ENCODE data around the gene NALCN. TPM values are rescaled to one million over a fixed set of nuclear protein-coding genes. Genes with fewer than 3 reads are reported as not detected.

NALCN gene
- polyA plus RNA-seq, 2 donors = 0.04 TPM

- no peaks in the 10 kb centered on the region for H3K36me3 ChIP-seq (ENCODE audit: control insufficient read depth in 2 of 2, insufficient read depth in 2 of 2, low read length in 1 of 2)
- no peak overlapping the region for H3K27ac ChIP-seq (ENCODE audit: low read depth in 2 of 2, low read length in 1 of 2)
- 58 to 61% methylated on average over 3 of the region's 3 CpGs for whole genome bisulfite sequencing, 2 donors
- no peaks in the 10 kb centered on the region for H3K27me3 ChIP-seq (ENCODE audit: control insufficient read depth in 1 of 2, insufficient read depth in 2 of 2, low read length in 2 of 2)
- no peak overlapping the region for H3K4me3 ChIP-seq (ENCODE audit: low read depth in 1 of 2, low read length in 2 of 2)
- H3K9me3 ChIP-seq (ENCODE audit: control insufficient read depth in 2 of 2, insufficient read depth in 1 of 2, low read depth in 1 of 2, low read length in 1 of 2) = no peaks in the 10 kb centered on the region
- no peaks in the 10 kb centered on the region for H3K4me1 ChIP-seq (ENCODE audit: control insufficient read depth in 2 of 2, insufficient read depth in 2 of 2, low read length in 1 of 2)
These were observed 55.8 kb downstream of the NALCN start for GRCh38 chr13:101360525-101360924.

DNA sequence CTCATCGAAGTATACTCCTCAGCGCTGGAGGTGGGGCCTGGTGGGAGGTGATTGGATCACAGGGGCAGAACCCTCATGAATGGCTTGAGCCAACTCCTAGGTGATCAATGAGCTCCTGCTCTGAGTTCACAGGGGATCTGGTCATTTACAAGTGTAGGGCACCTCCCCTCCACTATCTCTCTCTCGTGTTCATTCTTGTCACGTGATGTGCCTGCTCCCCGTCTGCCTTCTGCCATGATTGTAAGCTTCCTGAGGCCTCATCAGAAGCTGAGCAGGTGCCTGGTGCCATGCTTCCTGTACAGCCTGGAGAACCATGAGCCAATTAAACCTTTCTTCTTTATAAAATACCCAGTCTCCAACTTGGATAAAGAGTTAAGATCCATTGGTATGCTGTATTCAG is 61.4 kb downstream of the NALCN start:
- no peaks in the 10 kb centered on the region for H3K27me3 ChIP-seq (ENCODE audit: control insufficient read depth in 1 of 2, insufficient read depth in 2 of 2, low read length in 2 of 2)
- no peaks in the 10 kb centered on the region for H3K4me1 ChIP-seq (ENCODE audit: control insufficient read depth in 2 of 2, insufficient read depth in 2 of 2, low read length in 1 of 2)
- no peaks in the 10 kb centered on the region for H3K9me3 ChIP-seq (ENCODE audit: control insufficient read depth in 2 of 2, insufficient read depth in 1 of 2, low read depth in 1 of 2, low read length in 1 of 2)
- WGBS, 2 donors = 85 to 91% methylated on average over 5 of the region's 5 CpGs
- H3K36me3 ChIP-seq (ENCODE audit: control insufficient read depth in 2 of 2, insufficient read depth in 2 of 2, low read length in 1 of 2) = no peaks in the 10 kb centered on the region
- H3K4me3 ChIP-seq (ENCODE audit: low read depth in 1 of 2, low read length in 2 of 2) = no peak overlapping the region
- H3K27ac ChIP-seq (ENCODE audit: low read depth in 2 of 2, low read length in 1 of 2) = no peak overlapping the region

DNA sequence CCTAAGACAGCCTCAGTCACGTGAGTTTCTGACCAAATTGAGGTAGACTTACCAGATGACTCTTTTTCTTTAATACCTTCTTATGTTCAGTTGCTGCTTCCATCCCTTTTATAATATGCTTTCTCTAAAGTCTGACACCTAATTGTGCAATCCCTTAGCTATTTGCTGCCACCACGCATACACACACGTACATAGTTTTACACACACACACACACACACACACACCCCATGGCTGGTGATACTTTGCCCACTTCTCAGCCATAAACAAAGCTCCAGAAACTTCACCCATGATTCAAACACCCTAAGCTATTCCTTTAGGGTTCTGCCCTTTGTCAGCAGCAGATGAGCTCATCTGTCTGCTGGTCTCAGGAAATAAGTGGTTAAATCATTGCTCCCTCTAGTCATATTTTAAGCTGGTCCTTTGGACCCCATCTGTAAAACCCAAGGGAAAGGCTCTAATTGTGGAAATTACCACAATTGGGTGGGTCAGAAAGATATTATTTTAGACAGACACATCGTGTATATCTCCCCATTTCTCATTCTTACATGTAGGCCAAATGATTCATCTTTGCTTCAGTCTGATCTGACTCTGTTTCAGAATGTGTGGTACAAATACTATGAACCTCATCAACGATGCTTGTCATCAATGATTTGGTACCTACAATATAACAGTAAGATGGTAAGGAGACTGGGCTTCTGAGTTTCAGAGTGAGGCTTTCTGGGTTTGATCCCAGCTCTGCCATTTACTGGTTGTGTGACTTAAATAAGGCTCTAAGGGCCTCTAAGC is 69.2 kb downstream of the NALCN start:
- Histone ChIP-seq H3K27me3 (ENCODE audit: control insufficient read depth in 1 of 2, insufficient read depth in 2 of 2, low read length in 2 of 2) (no peaks in the 10 kb centered on the region), H3K4me3 (ENCODE audit: low read depth in 1 of 2, low read length in 2 of 2) (no peak overlapping the region), H3K36me3 (ENCODE audit: control insufficient read depth in 2 of 2, insufficient read depth in 2 of 2, low read length in 1 of 2) (no peaks in the 10 kb centered on the region), H3K4me1 (ENCODE audit: control insufficient read depth in 2 of 2, insufficient read depth in 2 of 2, low read length in 1 of 2) (no peaks in the 10 kb centered on the region), H3K27ac (ENCODE audit: low read depth in 2 of 2, low read length in 1 of 2) (no peak overlapping the region), H3K9me3 (ENCODE audit: control insufficient read depth in 2 of 2, insufficient read depth in 1 of 2, low read depth in 1 of 2, low read length in 1 of 2) (no peaks in the 10 kb centered on the region)
- WGBS, 2 donors = 74 to 77% methylated on average over 5 of the region's 5 CpGs

- WGBS, 2 donors = 86 to 94% methylated on average over 4 of the region's 4 CpGs
These were observed 70.1 kb downstream of the NALCN start for GRCh38 chr13:101346161-101346560.

DNA sequence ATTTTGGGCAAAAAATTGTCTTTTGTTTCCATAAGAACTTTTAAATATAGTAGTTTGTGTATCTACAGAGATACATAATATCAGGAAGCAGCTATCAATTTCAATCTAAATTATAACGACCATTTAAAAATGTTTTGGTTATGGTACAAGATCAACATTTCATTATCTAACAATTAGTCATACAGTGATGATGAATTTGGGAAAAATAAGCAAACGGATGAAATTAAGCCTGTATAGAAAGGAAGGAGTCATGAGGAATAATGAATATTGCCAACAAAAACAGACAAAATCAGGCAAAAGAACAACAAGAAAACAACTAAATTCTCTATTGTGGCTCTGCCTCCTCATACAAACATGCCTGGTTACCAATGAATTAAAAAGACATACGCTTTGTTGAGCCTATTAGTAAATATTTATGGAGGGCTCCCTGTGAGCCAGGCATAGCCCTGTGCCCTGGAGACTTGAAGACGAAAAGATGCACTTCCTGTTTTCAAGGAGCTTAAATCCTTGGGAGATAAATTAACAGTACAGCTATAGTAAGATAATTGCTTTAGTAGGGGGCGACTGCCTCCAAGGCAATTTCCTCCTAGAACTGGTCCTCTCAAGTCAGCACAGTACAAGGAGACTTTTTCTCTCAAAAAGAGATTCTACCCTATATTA is 73.0 kb downstream of the NALCN start:
- H3K27me3 ChIP-seq (ENCODE audit: control insufficient read depth in 1 of 2, insufficient read depth in 2 of 2, low read length in 2 of 2) = no peaks in the 10 kb centered on the region
- H3K27ac ChIP-seq (ENCODE audit: low read depth in 2 of 2, low read length in 1 of 2) = no peak overlapping the region
- 47 to 58% methylated on average over 5 of the region's 5 CpGs for WGBS, 2 donors
- no peak overlapping the region for H3K4me3 ChIP-seq (ENCODE audit: low read depth in 1 of 2, low read length in 2 of 2)
- no peaks in the 10 kb centered on the region for H3K36me3 ChIP-seq (ENCODE audit: control insufficient read depth in 2 of 2, insufficient read depth in 2 of 2, low read length in 1 of 2)
- no peaks in the 10 kb centered on the region for H3K9me3 ChIP-seq (ENCODE audit: control insufficient read depth in 2 of 2, insufficient read depth in 1 of 2, low read depth in 1 of 2, low read length in 1 of 2)
- H3K4me1 ChIP-seq (ENCODE audit: control insufficient read depth in 2 of 2, insufficient read depth in 2 of 2, low read length in 1 of 2) = no peaks in the 10 kb centered on the region

More at GRCh38 chr13:101346161-101346560, 70.1 kb downstream of the NALCN start:
- Histone ChIP-seq H3K27ac (ENCODE audit: low read depth in 2 of 2, low read length in 1 of 2) (no peak overlapping the region), H3K36me3 (ENCODE audit: control insufficient read depth in 2 of 2, insufficient read depth in 2 of 2, low read length in 1 of 2) (no peaks in the 10 kb centered on the region), H3K4me3 (ENCODE audit: low read depth in 1 of 2, low read length in 2 of 2) (no peak overlapping the region), H3K27me3 (ENCODE audit: control insufficient read depth in 1 of 2, insufficient read depth in 2 of 2, low read length in 2 of 2) (no peaks in the 10 kb centered on the region), H3K4me1 (ENCODE audit: control insufficient read depth in 2 of 2, insufficient read depth in 2 of 2, low read length in 1 of 2) (no peaks in the 10 kb centered on the region), H3K9me3 (ENCODE audit: control insufficient read depth in 2 of 2, insufficient read depth in 1 of 2, low read depth in 1 of 2, low read length in 1 of 2) (no peaks in the 10 kb centered on the region)

- H3K4me3 ChIP-seq (ENCODE audit: low read depth in 1 of 2, low read length in 2 of 2) = no peak overlapping the region
- WGBS, 2 donors = 71 to 86% methylated on average over 1 of the region's 1 CpG
- no peaks in the 10 kb centered on the region for H3K4me1 ChIP-seq (ENCODE audit: control insufficient read depth in 2 of 2, insufficient read depth in 2 of 2, low read length in 1 of 2)
- H3K27ac ChIP-seq (ENCODE audit: low read depth in 2 of 2, low read length in 1 of 2) = no peak overlapping the region
- H3K36me3 ChIP-seq (ENCODE audit: control insufficient read depth in 2 of 2, insufficient read depth in 2 of 2, low read length in 1 of 2) = no peaks in the 10 kb centered on the region
- no peaks in the 10 kb centered on the region for H3K27me3 ChIP-seq (ENCODE audit: control insufficient read depth in 1 of 2, insufficient read depth in 2 of 2, low read length in 2 of 2)
- H3K9me3 ChIP-seq (ENCODE audit: control insufficient read depth in 2 of 2, insufficient read depth in 1 of 2, low read depth in 1 of 2, low read length in 1 of 2) = no peaks in the 10 kb centered on the region
These were observed 74.8 kb downstream of the NALCN start for GRCh38 chr13:101341464-101341863.

- H3K27ac ChIP-seq (ENCODE audit: low read depth in 2 of 2, low read length in 1 of 2) = no peak overlapping the region
- H3K36me3 ChIP-seq (ENCODE audit: control insufficient read depth in 2 of 2, insufficient read depth in 2 of 2, low read length in 1 of 2) = no peaks in the 10 kb centered on the region
- no peaks in the 10 kb centered on the region for H3K4me1 ChIP-seq (ENCODE audit: control insufficient read depth in 2 of 2, insufficient read depth in 2 of 2, low read length in 1 of 2)
- H3K27me3 ChIP-seq (ENCODE audit: control insufficient read depth in 1 of 2, insufficient read depth in 2 of 2, low read length in 2 of 2) = no peaks in the 10 kb centered on the region
- 83 to 87% methylated on average over 5 of the region's 5 CpGs for WGBS, 2 donors
- no peaks in the 10 kb centered on the region for H3K9me3 ChIP-seq (ENCODE audit: control insufficient read depth in 2 of 2, insufficient read depth in 1 of 2, low read depth in 1 of 2, low read length in 1 of 2)
- H3K4me3 ChIP-seq (ENCODE audit: low read depth in 1 of 2, low read length in 2 of 2) = no peak overlapping the region
These were observed 77.1 kb downstream of the NALCN start for GRCh38 chr13:101339202-101339601.

GRCh38 chr13:101332583-101332982 is 83.7 kb downstream of the NALCN start:
- Histone ChIP-seq H3K36me3 (ENCODE audit: control insufficient read depth in 2 of 2, insufficient read depth in 2 of 2, low read length in 1 of 2) (no peaks in the 10 kb centered on the region), H3K27me3 (ENCODE audit: control insufficient read depth in 1 of 2, insufficient read depth in 2 of 2, low read length in 2 of 2) (no peaks in the 10 kb centered on the region), H3K9me3 (ENCODE audit: control insufficient read depth in 2 of 2, insufficient read depth in 1 of 2, low read depth in 1 of 2, low read length in 1 of 2) (no peaks in the 10 kb centered on the region), H3K4me3 (ENCODE audit: low read depth in 1 of 2, low read length in 2 of 2) (no peak overlapping the region), H3K4me1 (ENCODE audit: control insufficient read depth in 2 of 2, insufficient read depth in 2 of 2, low read length in 1 of 2) (no peaks in the 10 kb centered on the region), H3K27ac (ENCODE audit: low read depth in 2 of 2, low read length in 1 of 2) (no peak overlapping the region)
- WGBS, 2 donors = 81 to 88% methylated on average over 5 of the region's 5 CpGs

GRCh38 chr13:101331731-101332130 is 84.6 kb downstream of the NALCN start:
- WGBS, 2 donors = 85 to 87% methylated on average over 2 of the region's 2 CpGs

GRCh38 chr13:101327871-101328270 is 88.4 kb downstream of the NALCN start:
- Histone ChIP-seq H3K9me3 (ENCODE audit: control insufficient read depth in 2 of 2, insufficient read depth in 1 of 2, low read depth in 1 of 2, low read length in 1 of 2) (no peaks in the 10 kb centered on the region), H3K27me3 (ENCODE audit: control insufficient read depth in 1 of 2, insufficient read depth in 2 of 2, low read length in 2 of 2) (no peaks in the 10 kb centered on the region), H3K4me1 (ENCODE audit: control insufficient read depth in 2 of 2, insufficient read depth in 2 of 2, low read length in 1 of 2) (no peaks in the 10 kb centered on the region), H3K4me3 (ENCODE audit: low read depth in 1 of 2, low read length in 2 of 2) (no peak overlapping the region), H3K27ac (ENCODE audit: low read depth in 2 of 2, low read length in 1 of 2) (no peak overlapping the region), H3K36me3 (ENCODE audit: control insufficient read depth in 2 of 2, insufficient read depth in 2 of 2, low read length in 1 of 2) (no peaks in the 10 kb centered on the region)
- whole genome bisulfite sequencing, 2 donors = 42 to 47% methylated on average over 3 of the region's 3 CpGs

More at GRCh38 chr13:101331731-101332130, 84.6 kb downstream of the NALCN start:
- H3K27me3 ChIP-seq (ENCODE audit: control insufficient read depth in 1 of 2, insufficient read depth in 2 of 2, low read length in 2 of 2) = no peaks in the 10 kb centered on the region
- no peak overlapping the region for H3K27ac ChIP-seq (ENCODE audit: low read depth in 2 of 2, low read length in 1 of 2)
- no peaks in the 10 kb centered on the region for H3K9me3 ChIP-seq (ENCODE audit: control insufficient read depth in 2 of 2, insufficient read depth in 1 of 2, low read depth in 1 of 2, low read length in 1 of 2)
- H3K4me3 ChIP-seq (ENCODE audit: low read depth in 1 of 2, low read length in 2 of 2) = no peak overlapping the region
- no peaks in the 10 kb centered on the region for H3K36me3 ChIP-seq (ENCODE audit: control insufficient read depth in 2 of 2, insufficient read depth in 2 of 2, low read length in 1 of 2)
- no peaks in the 10 kb centered on the region for H3K4me1 ChIP-seq (ENCODE audit: control insufficient read depth in 2 of 2, insufficient read depth in 2 of 2, low read length in 1 of 2)

Data from esophagus (tissue), 2 donors.